T47D (cell line): ENCODE measurements around the gene CPNE7.

Experiments used
- DNase-seq, 2 experiments: peaks; one replicate each; pipeline versions ENCODE4 v3.0.0 to v3.0.0-alpha.2; 2011 to 2012; ENCODE audit warnings: low read depth in 1 of 2, low spot score in 1 of 2
- JUND ChIP-seq: IDR thresholded peaks from 2 replicates; pipeline ENCODE4 v1.6.1; 2012; ENCODE audit warnings: low read depth
- in situ Hi-C: cut with HindIII; loops from 2 replicates; pipeline ENCODE4 v1.10.0; 2016; ENCODE audit warnings: low sequenced_read_pairs, low pct_unique_long_range_greater_than_20kb

CPNE7 gene

GRCh38 chr16:89641458-89642119, 66.0 kb downstream of the CPNE7 start:
- in situ Hi-C loops: no loop called here
- TF ChIP-seq JUND: no peak
- peak; percentile 52 to 69 for DNase-seq

DNA sequence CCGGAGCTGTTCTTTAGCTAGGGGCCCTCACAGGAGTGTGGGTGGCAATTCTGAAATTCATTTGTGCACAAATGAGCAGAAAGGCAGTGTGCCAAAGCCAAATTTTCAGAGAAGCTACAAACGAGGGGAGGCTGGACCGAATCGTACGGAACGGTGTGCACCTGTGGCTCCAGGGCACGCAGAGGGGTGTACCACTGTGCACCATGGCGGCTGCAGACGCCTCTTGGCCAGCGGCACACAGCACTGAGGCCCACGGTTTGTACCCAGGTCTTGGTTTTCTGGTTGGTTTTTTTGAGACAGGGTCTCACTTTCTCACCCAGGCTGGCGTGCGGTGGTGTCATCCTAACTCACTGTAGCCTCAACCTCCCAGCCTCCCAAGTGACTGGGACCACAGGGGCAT, 67.0 kb downstream of the CPNE7 start:
- no peak for DNase-seq
- no peak for TF ChIP-seq JUND
- in situ Hi-C loops: no loop called here

DNA sequence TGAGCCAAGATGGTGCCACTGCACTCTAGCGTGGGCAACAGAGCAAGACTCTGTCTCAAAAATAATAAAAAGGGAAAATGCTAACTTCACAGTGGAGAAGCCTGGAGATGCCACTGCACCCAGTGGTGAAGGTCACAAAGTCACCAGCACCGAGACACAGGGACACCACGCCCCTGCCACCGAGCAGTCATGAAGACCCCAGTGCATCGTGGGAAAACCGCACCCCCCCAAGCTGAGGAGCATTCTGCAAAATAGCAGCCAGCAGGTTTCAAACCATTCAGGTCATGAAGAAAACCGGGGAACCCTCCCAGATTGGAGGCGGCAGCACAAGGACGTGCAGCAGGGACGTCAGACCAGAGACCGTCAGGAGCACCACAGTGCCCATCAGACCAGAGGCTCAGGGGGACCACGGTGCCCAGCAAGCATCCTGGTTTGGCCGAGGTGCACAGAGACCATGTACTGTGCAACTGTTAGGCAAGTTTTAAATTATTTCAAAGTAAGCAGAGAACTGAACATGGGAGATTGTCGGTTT, 68.3 kb downstream of the CPNE7 start:
- no peak for TF ChIP-seq JUND
- no peak for DNase-seq
- in situ Hi-C loops: no loop called here

GRCh38 chr16:89645122-89645521, 69.6 kb downstream of the CPNE7 start:
- in situ Hi-C loops: no loop called here
- TF ChIP-seq JUND: no peak
- DNase-seq: no peak

DNA sequence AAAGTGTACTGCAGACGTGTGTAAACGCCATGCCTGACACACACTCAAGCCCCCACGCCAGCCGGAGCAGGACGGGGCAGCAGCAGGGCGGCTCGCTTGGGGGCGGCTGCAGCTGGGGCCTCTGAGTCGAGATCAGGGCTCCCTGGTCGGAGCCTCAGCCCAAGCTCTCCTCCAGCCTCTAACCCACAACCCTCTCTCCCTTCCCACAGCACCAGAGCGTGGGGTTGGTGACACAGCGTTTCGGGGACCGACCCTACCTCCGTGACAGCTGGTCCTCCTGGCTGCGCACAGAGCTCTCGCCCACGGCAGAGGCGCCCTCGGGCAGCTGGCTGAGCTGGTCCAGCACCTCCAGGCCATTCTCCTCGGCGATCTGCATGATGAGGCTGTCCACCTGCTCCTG, 70.7 kb downstream of the CPNE7 start:
- no peak for DNase-seq
- in situ Hi-C loops: no loop called here
- TF ChIP-seq JUND: no peak
